Colonic mucosa (tissue), 4 donors: ENCODE results near the gene AP2A2. TPM values are rescaled to one million over a fixed set of nuclear protein-coding genes. Genes with fewer than 3 reads are reported as not detected.

Source experiments
- DNase-seq: peaks from one replicate; pipeline ENCODE4 v3.0.0-alpha.2; 2020
- H3K27ac ChIP-seq: fragments of 200-600 bp; one replicate; pipeline ENCODE4 v1.8.0; 2021
- H3K27me3 ChIP-seq: fragments of 200-600 bp; one replicate; pipeline ENCODE4 v1.8.0; 2021
- H3K36me3 ChIP-seq: fragments of 200-600 bp; one replicate; pipeline ENCODE4 v1.8.0; 2021
- H3K4me1 ChIP-seq: fragments of 200-600 bp; one replicate; pipeline ENCODE4 v1.8.0; 2021; ENCODE audit warnings: mild to moderate bottlenecking
- H3K4me3 ChIP-seq: fragments of 200-600 bp; one replicate; pipeline ENCODE4 v1.8.0; 2021
- H3K9ac ChIP-seq, 2 donors: one replicate each; pipeline ENCODE4 v1.7.0; 2013; ENCODE audit warnings: control low read depth in 2 of 2, low read depth in 2 of 2, low read length in 2 of 2
- H3K9me3 ChIP-seq: fragments of 200-600 bp; one replicate; pipeline ENCODE4 v1.8.0; 2021
- intact Hi-C: fragments of 100-400 bp; cut with DNase I; formaldehyde crosslinking; loops from one replicate; pipeline ENCODE4 v1.14.1; 2022
- total RNA-seq, 2 donors: library from RNA; stranded (reverse); fragmentation: NEBNext Ultra II Directional in 1 of 2; extraction: Animal tissue kit (Norgen Biotek cat#: 25700) in 1 of 2; gene quantifications; one replicate each; pipeline ENCODE4 v1.2.1, GENCODE V29; 2021
- TF ChIP-seq, protein P1 (sequence below): fragments of 200-600 bp; IDR thresholded peaks from one replicate; pipeline ENCODE4 v1.8.0; 2022; ENCODE audit warnings: antibody characterized with exemption, mild to moderate bottlenecking
- donor health status: healthy.
- donor health status: DM: no; HTN: no; CAD: no.
- donor health status: DM: no; HTN: no; CAD: no.

AP2A2 gene
- total RNA-seq, 2 donors from 2014 or later, result 69.4 to 72.5 TPM

GRCh38 chr11:889257-889656, 36.4 kb upstream of the AP2A2 start:
- intact Hi-C loops, result no loop called here

GRCh38 chr11:889687-890475, 35.8 kb upstream of the AP2A2 start:
- no peak overlapping the region for H3K27ac ChIP-seq
- no peaks in the 10 kb centered on the region for H3K4me1 ChIP-seq
- no peaks in the 10 kb centered on the region for H3K9me3 ChIP-seq
- no peaks in the 10 kb centered on the region for H3K36me3 ChIP-seq
- no peak for DNase-seq
- no peaks in the 10 kb centered on the region for H3K27me3 ChIP-seq
- intact Hi-C loops, result no loop called here
- no peak overlapping the region for H3K4me3 ChIP-seq
- no peak overlapping the region for H3K9ac ChIP-seq
- TF ChIP-seq, protein P1, sequence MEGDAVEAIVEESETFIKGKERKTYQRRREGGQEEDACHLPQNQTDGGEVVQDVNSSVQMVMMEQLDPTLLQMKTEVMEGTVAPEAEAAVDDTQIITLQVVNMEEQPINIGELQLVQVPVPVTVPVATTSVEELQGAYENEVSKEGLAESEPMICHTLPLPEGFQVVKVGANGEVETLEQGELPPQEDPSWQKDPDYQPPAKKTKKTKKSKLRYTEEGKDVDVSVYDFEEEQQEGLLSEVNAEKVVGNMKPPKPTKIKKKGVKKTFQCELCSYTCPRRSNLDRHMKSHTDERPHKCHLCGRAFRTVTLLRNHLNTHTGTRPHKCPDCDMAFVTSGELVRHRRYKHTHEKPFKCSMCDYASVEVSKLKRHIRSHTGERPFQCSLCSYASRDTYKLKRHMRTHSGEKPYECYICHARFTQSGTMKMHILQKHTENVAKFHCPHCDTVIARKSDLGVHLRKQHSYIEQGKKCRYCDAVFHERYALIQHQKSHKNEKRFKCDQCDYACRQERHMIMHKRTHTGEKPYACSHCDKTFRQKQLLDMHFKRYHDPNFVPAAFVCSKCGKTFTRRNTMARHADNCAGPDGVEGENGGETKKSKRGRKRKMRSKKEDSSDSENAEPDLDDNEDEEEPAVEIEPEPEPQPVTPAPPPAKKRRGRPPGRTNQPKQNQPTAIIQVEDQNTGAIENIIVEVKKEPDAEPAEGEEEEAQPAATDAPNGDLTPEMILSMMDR, result no peak

More at GRCh38 chr11:889257-889656, 36.4 kb upstream of the AP2A2 start:
- Histone ChIP-seq H3K4me3 (no peak overlapping the region), H3K27ac (no peak overlapping the region), H3K27me3 (no peaks in the 10 kb centered on the region), H3K9me3 (no peaks in the 10 kb centered on the region), H3K36me3 (no peaks in the 10 kb centered on the region), H3K9ac (no peak overlapping the region), H3K4me1 (no peaks in the 10 kb centered on the region)
- DNase-seq, result no peak
- TF ChIP-seq, protein P1, result no peak

DNA sequence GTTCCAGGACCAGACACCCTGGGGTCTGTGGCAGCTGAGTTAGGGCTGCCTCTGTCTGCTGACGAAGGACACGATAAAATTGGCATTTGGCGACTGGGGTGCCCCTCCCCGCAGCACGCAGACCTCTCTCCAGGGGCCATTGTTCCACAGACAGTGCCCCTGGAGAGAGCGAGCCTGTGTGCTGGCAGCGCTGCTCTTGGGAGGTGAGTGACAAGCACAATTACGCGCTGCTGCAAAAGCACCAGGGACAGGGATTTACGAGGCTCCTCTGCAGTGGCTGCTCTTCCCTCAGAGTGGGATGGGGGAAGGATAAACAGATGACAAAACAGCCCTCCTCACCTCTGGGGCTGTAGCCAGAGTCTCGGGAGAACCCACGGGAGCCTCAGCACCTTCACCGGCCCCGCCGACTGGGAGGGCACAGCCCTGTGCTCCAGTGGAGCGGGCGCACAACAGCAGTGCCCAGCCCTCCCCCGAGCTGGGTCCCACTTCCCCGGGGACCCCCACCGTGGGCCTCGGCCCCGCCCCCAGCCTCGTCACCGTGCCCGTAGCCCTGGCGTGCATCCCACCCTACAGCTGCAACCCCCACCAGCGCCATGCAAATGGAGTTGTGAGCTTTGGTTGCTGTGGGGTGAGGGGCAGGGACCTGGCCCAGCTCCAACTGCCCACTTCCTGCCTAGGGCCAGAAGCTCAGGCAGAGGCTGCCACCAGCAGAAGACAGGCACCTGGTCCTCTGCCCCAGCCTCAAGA, 34.7 kb upstream of the AP2A2 start:
- no peaks in the 10 kb centered on the region for H3K36me3 ChIP-seq

GRCh38 chr11:893008-893654, 32.5 kb upstream of the AP2A2 start:
- H3K9me3 ChIP-seq, result no peaks in the 10 kb centered on the region
- H3K36me3 ChIP-seq, result no peaks in the 10 kb centered on the region
- DNase-seq, result no peak
- TF ChIP-seq, protein P1, result no peak
- H3K27me3 ChIP-seq, result no peaks in the 10 kb centered on the region
- H3K27ac ChIP-seq, result no peak overlapping the region
- intact Hi-C loops, result no loop called here
- no peaks in the 10 kb centered on the region for H3K4me1 ChIP-seq
- H3K4me3 ChIP-seq, result no peak overlapping the region
- H3K9ac ChIP-seq, result no peak overlapping the region

More for the DNA sequence above, 34.7 kb upstream of the AP2A2 start:
- TF ChIP-seq, protein P1, result no peak
- no peak overlapping the region for H3K4me3 ChIP-seq
- DNase-seq, result no peak
- no peaks in the 10 kb centered on the region for H3K9me3 ChIP-seq
- H3K9ac ChIP-seq, result no peak overlapping the region
- no peak overlapping the region for H3K27ac ChIP-seq
- intact Hi-C loops, result no loop called here
- H3K4me1 ChIP-seq, result no peaks in the 10 kb centered on the region
- no peaks in the 10 kb centered on the region for H3K27me3 ChIP-seq

DNA sequence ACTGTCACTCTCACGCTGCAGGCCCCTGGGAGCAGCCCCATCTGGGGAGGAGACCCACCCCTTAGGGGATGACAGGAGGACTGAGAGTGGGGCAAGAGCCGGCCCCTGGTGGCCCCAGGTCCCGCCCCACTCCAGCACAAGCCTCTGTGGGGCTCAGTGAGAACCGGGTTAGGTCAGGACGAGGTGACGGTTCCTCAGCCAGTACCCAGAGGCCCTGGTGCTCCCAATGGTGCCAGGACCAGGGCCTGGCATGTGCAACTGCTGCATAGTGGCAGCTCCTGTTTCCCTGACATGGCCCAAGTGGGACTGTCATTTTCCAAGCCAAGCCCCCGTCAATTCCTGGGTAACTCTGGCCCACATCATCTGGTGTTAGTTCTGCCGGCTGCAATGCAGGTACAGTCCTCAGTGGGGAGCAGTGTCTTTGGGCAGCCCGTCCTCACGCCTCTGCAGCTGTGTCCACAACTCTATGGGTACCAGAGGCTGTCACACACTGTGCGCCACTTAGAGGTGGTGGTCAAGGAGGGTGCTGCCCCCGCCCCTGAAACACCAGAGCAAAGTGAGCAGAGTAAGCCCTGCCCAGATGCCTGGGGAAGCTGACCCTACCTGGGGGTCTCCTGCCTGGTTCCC, 31.0 kb upstream of the AP2A2 start:
- DNase-seq, result no peak
- Histone ChIP-seq H3K9ac (no peak overlapping the region), H3K4me1 (no peaks in the 10 kb centered on the region), H3K27ac (no peak overlapping the region), H3K9me3 (no peaks in the 10 kb centered on the region), H3K4me3 (no peak overlapping the region), H3K27me3 (no peaks in the 10 kb centered on the region), H3K36me3 (no peaks in the 10 kb centered on the region)
- intact Hi-C loops, result no loop called here
- TF ChIP-seq, protein P1, result no peak
